NB4 (cell line): ENCODE data around the gene CDK11B.

Source experiments
- DNase-seq: peaks from one replicate; pipeline ENCODE4 v3.0.0; 2010; ENCODE audit warnings: low read depth
- H3K4me3 ChIP-seq: one replicate; pipeline ENCODE4 v1.5.1; 2011; ENCODE audit warnings: mild to moderate bottlenecking, low read depth, low read length, moderate library complexity
- CTCF ChIP-seq: IDR thresholded peaks from one replicate; pipeline ENCODE4 v1.5.1; 2012; ENCODE audit warnings: low read depth, low read length
- MAX ChIP-seq: IDR thresholded peaks from 2 replicates; pipeline ENCODE4 v1.6.1; 2011; ENCODE audit warnings: low read depth, low read length
- MYC ChIP-seq: IDR thresholded peaks from 2 replicates; pipeline ENCODE4 v1.6.1; 2011; ENCODE audit warnings: low read depth, low read length
- POLR2A ChIP-seq: IDR thresholded peaks from 2 replicates; pipeline ENCODE4 v1.6.1; 2011; ENCODE audit warnings: mild to moderate bottlenecking; ENCODE audit not compliant: insufficient read length; ENCODE audit errors: extremely low read depth

The CDK11B gene

GRCh38 chr1:1624443-1625403 is 34.1 kb downstream of the CDK11B start:
- no peak for TF ChIP-seq POLR2A
- TF ChIP-seq CTCF: no peak
- no peak for TF ChIP-seq MAX
- no peak for TF ChIP-seq MYC
- DNase-seq: no peak
- no peak overlapping the region for H3K4me3 ChIP-seq

- no peak overlapping the region for H3K4me3 ChIP-seq
- TF ChIP-seq CTCF: no peak
- TF ChIP-seq MYC: no peak
- no peak for TF ChIP-seq MAX
- TF ChIP-seq POLR2A: no peak
- no peak for DNase-seq
Measured at GRCh38 chr1:1623631-1624442, 35.0 kb downstream of the CDK11B start.

- TF ChIP-seq CTCF (no peak), MYC (no peak), MAX (no peak), POLR2A (no peak)
- H3K4me3 ChIP-seq: no peak overlapping the region
- DNase-seq: no peak
Measured at GRCh38 chr1:1623181-1623630, 35.6 kb downstream of the CDK11B start.

- no peak for TF ChIP-seq MYC
- no peak for TF ChIP-seq POLR2A
- no peak for TF ChIP-seq CTCF
- TF ChIP-seq MAX: no peak
- DNase-seq: no peak
- no peak overlapping the region for H3K4me3 ChIP-seq
Measured at GRCh38 chr1:1622788-1623094, 36.1 kb downstream of the CDK11B start.

GRCh38 chr1:1622010-1622787 is 36.6 kb downstream of the CDK11B start:
- no peak overlapping the region for H3K4me3 ChIP-seq
- no peak for DNase-seq
- TF ChIP-seq POLR2A: no peak
- TF ChIP-seq CTCF: no peak
- no peak for TF ChIP-seq MYC
- TF ChIP-seq MAX: no peak
